DND-41 (cell line): ENCODE results near the gene FAM83D.

Experiments
- ATAC-seq: fragments of 200-7000 bp; cut with Tn5 transposase; 3 replicates; pipeline ENCODE4 v1.9.1; 2021; ENCODE audit warnings: low read depth; ENCODE audit not compliant: insufficient read depth
- DNase-seq: peaks from one replicate; pipeline ENCODE4 v3.0.0-alpha.2; 2020
- H2AFZ ChIP-seq: 2 replicates; pipeline ENCODE4 v1.6.0; 2012; ENCODE audit warnings: low read depth, low read length
- H3K27ac ChIP-seq: 2 replicates; pipeline ENCODE4 v1.5.1; 2012; ENCODE audit warnings: low read length, inconsistent platforms
- H3K27me3 ChIP-seq: fragments of 200-600 bp; sonication (generic); 2 replicates; pipeline ENCODE4 v1.6.0; 2012; ENCODE audit warnings: low read length, mild to moderate bottlenecking, inconsistent platforms; ENCODE audit not compliant: insufficient read depth, poor library complexity
- H3K36me3 ChIP-seq: 2 replicates; pipeline ENCODE4 v1.5.1; 2012; ENCODE audit warnings: low read length, inconsistent platforms; ENCODE audit not compliant: insufficient read depth
- H3K4me1 ChIP-seq: 2 replicates; pipeline ENCODE4 v1.5.1; 2012; ENCODE audit warnings: mild to moderate bottlenecking, low read length; ENCODE audit not compliant: insufficient read depth
- H3K4me2 ChIP-seq: 2 replicates; pipeline ENCODE4 v1.6.0; 2012; ENCODE audit warnings: mild to moderate bottlenecking, moderate library complexity, low read length, inconsistent platforms; ENCODE audit not compliant: insufficient read depth
- H3K4me3 ChIP-seq, 2 experiments: fragments of 200-600 bp in 1 of 2; shearing (Covaris generic) in 1 of 2; 2 replicates each; pipeline ENCODE4 v1.5.1; 2012 to 2016; ENCODE audit warnings: inconsistent platforms in 2 of 2, low read length in 2 of 2, mild to moderate bottlenecking in 2 of 2, low read depth in 1 of 2, moderate library complexity in 1 of 2
- H3K79me2 ChIP-seq: 2 replicates; pipeline ENCODE4 v1.6.0; 2012; ENCODE audit warnings: low read length, inconsistent platforms; ENCODE audit not compliant: insufficient read depth
- H3K9ac ChIP-seq: 2 replicates; pipeline ENCODE4 v1.6.0; 2012; ENCODE audit warnings: low read depth, mild to moderate bottlenecking, inconsistent platforms, low read length, moderate library complexity
- H3K9me3 ChIP-seq: 2 replicates; pipeline ENCODE4 v1.5.1; 2012; ENCODE audit warnings: low read length, moderate library complexity, mild to moderate bottlenecking, inconsistent platforms; ENCODE audit not compliant: insufficient read depth, severe bottlenecking
- H4K20me1 ChIP-seq: 2 replicates; pipeline ENCODE4 v1.6.0; 2012; ENCODE audit warnings: low read length; ENCODE audit not compliant: insufficient read depth
- EZH2 ChIP-seq: IDR thresholded peaks from 3 replicates; pipeline ENCODE4 v1.6.1; 2012; ENCODE audit warnings: borderline replicate concordance, low read depth, mild to moderate bottlenecking, moderate library complexity, low read length, inconsistent platforms; ENCODE audit not compliant: severe bottlenecking
- TF ChIP-seq, protein P1 (sequence below): IDR thresholded peaks from 2 replicates; pipeline ENCODE4 v1.5.1; 2012; ENCODE audit warnings: borderline replicate concordance, low read length, moderate library complexity, mild to moderate bottlenecking; ENCODE audit not compliant: poor library complexity, severe bottlenecking; ENCODE audit errors: extremely low read depth

FAM83D gene

GRCh38 chr20:38903335-38903734 is 22.9 kb upstream of the FAM83D start:
- H4K20me1 ChIP-seq: 0 out of 2 replicates have a peak, but pooled peaks cover 3% of the 10 kb centered on the region
- no peaks in the 10 kb centered on the region for H3K27me3 ChIP-seq
- H3K9ac ChIP-seq: no peak overlapping the region
- no peak overlapping the region for H3K4me3 ChIP-seq
- no peaks in the 10 kb centered on the region for H3K9me3 ChIP-seq
- DNase-seq (no peak), ATAC-seq (no peak)
- TF ChIP-seq EZH2: no peak
- TF ChIP-seq, protein P1, sequence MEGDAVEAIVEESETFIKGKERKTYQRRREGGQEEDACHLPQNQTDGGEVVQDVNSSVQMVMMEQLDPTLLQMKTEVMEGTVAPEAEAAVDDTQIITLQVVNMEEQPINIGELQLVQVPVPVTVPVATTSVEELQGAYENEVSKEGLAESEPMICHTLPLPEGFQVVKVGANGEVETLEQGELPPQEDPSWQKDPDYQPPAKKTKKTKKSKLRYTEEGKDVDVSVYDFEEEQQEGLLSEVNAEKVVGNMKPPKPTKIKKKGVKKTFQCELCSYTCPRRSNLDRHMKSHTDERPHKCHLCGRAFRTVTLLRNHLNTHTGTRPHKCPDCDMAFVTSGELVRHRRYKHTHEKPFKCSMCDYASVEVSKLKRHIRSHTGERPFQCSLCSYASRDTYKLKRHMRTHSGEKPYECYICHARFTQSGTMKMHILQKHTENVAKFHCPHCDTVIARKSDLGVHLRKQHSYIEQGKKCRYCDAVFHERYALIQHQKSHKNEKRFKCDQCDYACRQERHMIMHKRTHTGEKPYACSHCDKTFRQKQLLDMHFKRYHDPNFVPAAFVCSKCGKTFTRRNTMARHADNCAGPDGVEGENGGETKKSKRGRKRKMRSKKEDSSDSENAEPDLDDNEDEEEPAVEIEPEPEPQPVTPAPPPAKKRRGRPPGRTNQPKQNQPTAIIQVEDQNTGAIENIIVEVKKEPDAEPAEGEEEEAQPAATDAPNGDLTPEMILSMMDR: no peak
- no peaks in the 10 kb centered on the region for H3K79me2 ChIP-seq
- no peak overlapping the region for H2AFZ ChIP-seq
- H3K27ac ChIP-seq: no peak overlapping the region
- H3K4me2 ChIP-seq: no peak overlapping the region
- H3K36me3 ChIP-seq: no peaks in the 10 kb centered on the region
- H3K4me1 ChIP-seq: no peaks in the 10 kb centered on the region

DNA sequence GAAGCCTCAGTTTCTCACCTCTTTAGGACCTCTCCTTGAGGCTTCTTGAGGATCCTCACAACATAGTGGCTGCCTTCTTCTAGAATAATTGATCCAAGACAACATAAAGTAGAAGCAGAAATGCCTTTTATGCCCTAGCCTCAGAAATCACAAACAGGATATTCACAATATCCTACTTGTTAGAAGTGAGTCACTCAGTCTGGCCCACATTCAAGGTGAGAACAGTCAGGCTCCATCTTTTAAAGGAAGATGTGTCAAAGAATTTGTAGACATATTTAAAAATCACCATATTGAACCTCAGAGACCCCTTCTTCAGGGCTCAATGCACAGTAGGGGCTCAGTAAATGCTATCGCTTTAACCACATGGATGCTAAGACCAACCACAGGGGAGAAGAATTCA is 20.8 kb upstream of the FAM83D start:
- Histone ChIP-seq H3K4me1 (no peaks in the 10 kb centered on the region), H3K9ac (no peak overlapping the region), H2AFZ (no peak overlapping the region), H3K79me2 (no peaks in the 10 kb centered on the region), H4K20me1 (0 out of 2 replicates have a peak, but pooled peaks cover 2% of the 10 kb centered on the region), H3K4me3 (no peak overlapping the region), H3K27ac (no peak overlapping the region), H3K27me3 (no peaks in the 10 kb centered on the region), H3K36me3 (no peaks in the 10 kb centered on the region), H3K9me3 (no peaks in the 10 kb centered on the region), H3K4me2 (no peak overlapping the region)
- TF ChIP-seq, protein P1: no peak
- no peak for TF ChIP-seq EZH2
- DNase-seq (no peak), ATAC-seq (no peak)

- Histone ChIP-seq H3K4me1 (no peaks in the 10 kb centered on the region), H3K9ac (no peak overlapping the region), H2AFZ (no peak overlapping the region), H3K36me3 (no peaks in the 10 kb centered on the region), H4K20me1 (no peaks in the 10 kb centered on the region), H3K79me2 (no peaks in the 10 kb centered on the region), H3K27me3 (no peaks in the 10 kb centered on the region), H3K9me3 (no peaks in the 10 kb centered on the region), H3K4me2 (no peak overlapping the region), H3K27ac (no peak overlapping the region), H3K4me3 (no peak overlapping the region)
- ATAC-seq (no peak), DNase-seq (no peak)
- TF ChIP-seq EZH2: no peak
- TF ChIP-seq, protein P1: no peak
Measured at GRCh38 chr20:38907918-38908677, 18.1 kb upstream of the FAM83D start.
